H1 (cell line): Measurements from ENCODE around the gene CCDC198. TPM values are rescaled to one million over a fixed set of nuclear protein-coding genes. Genes with fewer than 3 reads are reported as not detected.

ENCODE experiments used
- CTCF ChIA-PET: fragments of 300-600 bp; sonication (Branson Sonifier 250); formaldehyde crosslinking; loops from one replicate; lab custom pipeline; 2021; ENCODE audit not compliant: partially characterized antibody; lab: Charles Lee
- POLR2A ChIA-PET: fragments of 300-600 bp; sonication (Branson Sonifier 250); formaldehyde crosslinking; loops from one replicate; lab custom pipeline; 2021; ENCODE audit warnings: inconsistent platforms; ENCODE audit not compliant: partially characterized antibody; lab: Charles Lee
- DNase-seq, 2 experiments: peaks; one replicate each; pipeline versions ENCODE4 v3.0.0 to v3.0.0-alpha.2; 2010 to 2022; ENCODE audit warnings: low spot score in 2 of 2, low read depth in 1 of 2, mixed read lengths in 1 of 2
- FAIRE-seq: peaks from 2 replicates; lab custom pipeline; 2011; peaks lifted over from hg19 to GRCh38; lab: Jason Lieb, UNC
- H2AFZ ChIP-seq: 2 replicates; pipeline ENCODE4 v1.8.1; 2012; ENCODE audit warnings: low read length, inconsistent platforms
- H2AK5ac ChIP-seq: 2 replicates; pipeline ENCODE4 v1.6.1; 2013; ENCODE audit warnings: low read depth, low read length
- H2BK120ac ChIP-seq: replicated peaks from 2 replicates; pipeline ENCODE3; 2013; ENCODE audit warnings: low read depth, low read length, inconsistent platforms
- H2BK12ac ChIP-seq: 2 replicates; pipeline ENCODE4 v1.6.1; 2013; ENCODE audit warnings: low read depth, low read length
- H2BK15ac ChIP-seq: 2 replicates; pipeline ENCODE4 v1.6.1; 2013; ENCODE audit warnings: low read length
- H2BK20ac ChIP-seq: 2 replicates; pipeline ENCODE4 v1.6.1; 2013; ENCODE audit warnings: low read length
- H2BK5ac ChIP-seq: 2 replicates; pipeline ENCODE4 v1.6.1; 2013; ENCODE audit warnings: low read depth, low read length
- H3K14ac ChIP-seq: 2 replicates; pipeline ENCODE4 v1.6.1; 2013; ENCODE audit warnings: inconsistent platforms; ENCODE audit not compliant: insufficient read length
- H3K18ac ChIP-seq: 2 replicates; pipeline ENCODE4 v1.6.1; 2013; ENCODE audit warnings: low read length; ENCODE audit errors: extremely low read depth
- H3K23ac ChIP-seq: 2 replicates; pipeline ENCODE4 v1.6.1; 2013; ENCODE audit warnings: inconsistent platforms; ENCODE audit not compliant: insufficient read length
- H3K23me2 ChIP-seq: 2 replicates; pipeline ENCODE4 v1.6.1; 2013; ENCODE audit warnings: low read depth, low read length
- H3K27ac ChIP-seq: 2 replicates; pipeline ENCODE4 v1.6.1; 2011; ENCODE audit warnings: low read depth, low read length, inconsistent platforms
- H3K27me3 ChIP-seq, 4 experiments: replicated peaks in 1 of 4; 1 replicate in 1 of 4; 2 replicates in 3 of 4; pipeline versions ENCODE4 v1.6.1 to v1.8.1; 2011 to 2013; ENCODE audit warnings: low read length in 3 of 4, mild to moderate bottlenecking in 3 of 4, inconsistent platforms in 2 of 4, mixed read lengths in 2 of 4, moderate library complexity in 1 of 4; ENCODE audit not compliant: control insufficient read depth in 3 of 4, insufficient read depth in 3 of 4; ENCODE audit errors: extremely low read depth in 1 of 4
- H3K36me3 ChIP-seq, 4 experiments: 2 replicates each; pipeline versions ENCODE4 v1.6.1 to v1.8.1; 2011 to 2013; ENCODE audit warnings: mild to moderate bottlenecking in 4 of 4, low read length in 3 of 4, moderate library complexity in 2 of 4, control low read depth in 1 of 4, inconsistent platforms in 1 of 4; ENCODE audit not compliant: insufficient read depth in 4 of 4, control insufficient read depth in 2 of 4
- H3K4ac ChIP-seq: replicated peaks from 2 replicates; pipeline ENCODE3; 2013; ENCODE audit warnings: low read length, low read depth, mixed read lengths, inconsistent platforms; ENCODE audit not compliant: insufficient read length
- H3K4me1 ChIP-seq, 4 experiments: replicated peaks in 1 of 4; 1 replicate in 1 of 4; 2 replicates in 3 of 4; pipeline versions ENCODE4 v1.6.1 to v1.8.1; 2011 to 2013; ENCODE audit warnings: low read length in 3 of 4, inconsistent platforms in 2 of 4, mixed read lengths in 1 of 4; ENCODE audit not compliant: insufficient read depth in 4 of 4, control insufficient read depth in 3 of 4
- H3K4me2 ChIP-seq, 2 experiments: 2 replicates each; pipeline versions ENCODE4 v1.6.1 to v1.8.1; 2011 to 2013; ENCODE audit warnings: low read depth in 2 of 2, low read length in 2 of 2, control low read depth in 1 of 2, inconsistent platforms in 1 of 2, mild to moderate bottlenecking in 1 of 2; ENCODE audit not compliant: insufficient read depth in 1 of 2
- H3K4me3 ChIP-seq, 4 experiments: fragments of 200-600, 300-600 bp in 1 of 4; sonication (generic), shearing (Covaris generic), sonication (Bioruptor Twin) in 1 of 4; 2 replicates each; pipeline versions ENCODE4 v1.5.1 to v1.8.1; 2011 to 2016; ENCODE audit warnings: low read length in 4 of 4, low read depth in 3 of 4, control low read depth in 2 of 4, inconsistent platforms in 2 of 4, mild to moderate bottlenecking in 2 of 4, mixed read lengths in 1 of 4, moderate library complexity in 1 of 4; ENCODE audit not compliant: insufficient read depth in 2 of 4; ENCODE audit errors: extremely low read depth in 1 of 4
- H3K56ac ChIP-seq: replicated peaks from 2 replicates; pipeline ENCODE3; 2013; ENCODE audit warnings: low read depth, mild to moderate bottlenecking, mixed read lengths, low read length, inconsistent platforms; ENCODE audit not compliant: insufficient read length
- H3K79me1 ChIP-seq: 2 replicates; pipeline ENCODE4 v1.6.1; 2013; ENCODE audit warnings: low read depth, low read length, control low read depth
- H3K79me2 ChIP-seq, 2 experiments: 2 replicates each; pipeline versions ENCODE4 v1.6.1 to v1.8.1; 2012 to 2013; ENCODE audit warnings: low read length in 2 of 2, mild to moderate bottlenecking in 2 of 2, inconsistent platforms in 1 of 2; ENCODE audit not compliant: insufficient read depth in 2 of 2, control insufficient read depth in 1 of 2
- H3K9ac ChIP-seq, 4 experiments: replicated peaks in 1 of 4; 1 replicate in 1 of 4; 2 replicates in 3 of 4; pipeline versions ENCODE4 v1.6.1 to v1.8.1; 2011 to 2013; ENCODE audit warnings: low read depth in 3 of 4, low read length in 3 of 4, control low read depth in 2 of 4, mild to moderate bottlenecking in 2 of 4, moderate library complexity in 2 of 4, inconsistent platforms in 1 of 4; ENCODE audit errors: extremely low read depth in 1 of 4
- H3K9me3 ChIP-seq, 2 experiments: 2 replicates each; pipeline versions ENCODE4 v1.6.1 to v1.8.1; 2012 to 2013; ENCODE audit warnings: mild to moderate bottlenecking in 2 of 2, moderate library complexity in 2 of 2, control low read depth in 1 of 2, inconsistent platforms in 1 of 2, low read depth in 1 of 2, low read length in 1 of 2, mixed read lengths in 1 of 2; ENCODE audit not compliant: insufficient read depth in 2 of 2
- H4K20me1 ChIP-seq, 2 experiments: replicated peaks in 1 of 2; 2 replicates each; pipeline versions ENCODE3 to v1.8.1; 2011 to 2013; ENCODE audit warnings: inconsistent platforms in 2 of 2, low read length in 2 of 2, mild to moderate bottlenecking in 1 of 2; ENCODE audit not compliant: insufficient read depth in 2 of 2, control insufficient read depth in 1 of 2
- H4K5ac ChIP-seq: 2 replicates; pipeline ENCODE4 v1.6.1; 2013; ENCODE audit warnings: low read length, low read depth, mixed read lengths, inconsistent platforms; ENCODE audit not compliant: insufficient read length
- H4K8ac ChIP-seq: 2 replicates; pipeline ENCODE4 v1.8.0; 2013; ENCODE audit warnings: mild to moderate bottlenecking, moderate library complexity, low read length, inconsistent platforms; ENCODE audit not compliant: insufficient read depth; ENCODE audit errors: extremely low read depth
- H4K91ac ChIP-seq: replicated peaks from 2 replicates; pipeline ENCODE3; 2013; ENCODE audit warnings: low read length, mixed read lengths, inconsistent platforms; ENCODE audit not compliant: insufficient read length
- E2F6 ChIP-seq: IDR thresholded peaks from 2 replicates; pipeline ENCODE4 v1.6.1; 2012; ENCODE audit warnings: inconsistent platforms
- EGR1 ChIP-seq: IDR thresholded peaks from 2 replicates; pipeline ENCODE4 v1.6.1; 2011; ENCODE audit warnings: low read depth, low read length, borderline replicate concordance
- RAD21 ChIP-seq, 2 experiments: IDR thresholded peaks in 1 of 2; conservative IDR thresholded peaks in 1 of 2; 2 replicates each; pipeline ENCODE4 v1.6.1; 2011; ENCODE audit warnings: low read depth in 2 of 2, low read length in 2 of 2, improper control_type of control experiment in 1 of 2, inconsistent platforms in 1 of 2, mild to moderate bottlenecking in 1 of 2, moderate library complexity in 1 of 2
- TAF1 ChIP-seq: IDR thresholded peaks from 2 replicates; pipeline ENCODE4 v1.6.1; 2011; ENCODE audit warnings: mild to moderate bottlenecking, low read depth, low read length
- YY1 ChIP-seq: IDR thresholded peaks from 2 replicates; pipeline ENCODE4 v1.6.1; 2011; ENCODE audit warnings: low read depth, mild to moderate bottlenecking, low read length
- WGBS, 2 experiments: shearing (Covaris generic) in 1 of 2; methylation state at CpG; one replicate each; pipeline versions ENCODE4 v1.1.6 to v1.1.7; 2013 to 2015; ENCODE audit warnings: low lambda C conversion rate in 2 of 2, mixed read lengths in 2 of 2, inconsistent platforms in 1 of 2, low coverage in 1 of 2, missing lambda C conversion rate in 1 of 2; ENCODE audit not compliant: insufficient replicate concordance in 2 of 2, insufficient coverage in 1 of 2, insufficient read length in 1 of 2; ENCODE audit errors: extremely low coverage in 1 of 2, missing lambda C conversion rate in 1 of 2; 5-methylcytosine and 5-hydroxymethylcytosine counted together
- polyA plus RNA-seq, 7 experiments: library from polyadenylated mRNA; depleted of rRNA in 3 of 7; stranded (reverse) in 5 of 7; unstranded in 2 of 7; fragments of >200 nt in 5 of 7; fragments of 200-250 nt in 2 of 7; gene quantifications; 1 replicate in 5 of 7; 2 replicates in 1 of 7; 4 replicates in 1 of 7; pipeline versions ENCODE4 v1.2.1 to v1.2.3, GENCODE V29; 2011 to 2013; ENCODE audit warnings: missing spikeins in 2 of 7, mixed read lengths in 2 of 7
- total RNA-seq: library from RNA; stranded (reverse); fragmentation: NEBNext Ultra II Directional; extraction: Animal tissue kit (Norgen Biotek cat#: 25700); gene quantifications from 2 replicates; pipeline ENCODE4 v1.2.1, GENCODE V29; 2021
- TF ChIP-seq, protein P1 (sequence below), 3 experiments: IDR thresholded peaks; 1 replicate in 2 of 3; 2 replicates in 1 of 3; pipeline versions ENCODE4 v1.5.1 to v1.6.1; 2011; ENCODE audit warnings: low read length in 3 of 3, mild to moderate bottlenecking in 3 of 3, inconsistent platforms in 2 of 3, low read depth in 1 of 3, moderate library complexity in 1 of 3; ENCODE audit not compliant: insufficient read depth in 1 of 3; ENCODE audit errors: control extremely low read depth in 1 of 3

The CCDC198 gene
- total and polyA plus RNA-seq, 2 of the 8 experiments (the other 6 are each of a cell fraction or from before 2014, with no cell fraction given), result not detected

GRCh38 chr14:57486767-57487379 is 6.8 kb downstream of the CCDC198 start:
- H4K20me1 ChIP-seq, result no peaks in the 10 kb centered on the region
- 67% methylated on average over 3 of the region's 3 CpGs; no CpG with 5 or more reads in 1 of the 2 experiments for WGBS, 2 experiments
- no peaks in the 10 kb centered on the region for H3K23me2 ChIP-seq
- DNase-seq (no peak), FAIRE-seq (peak; percentile 92)
- TF ChIP-seq TAF1 (no peak), YY1 (no peak), E2F6 (no peak), RAD21 (IDR thresholded peaks at IDR 0.05 in 1 of 2, conservative IDR thresholded peaks at IDR 0.05 in 1 of 2; ENCODE audit: low read depth in 2 of 2, low read length in 2 of 2) (peak; percentile 78 to 84), EGR1 (no peak)
- TF ChIP-seq, protein P1, sequence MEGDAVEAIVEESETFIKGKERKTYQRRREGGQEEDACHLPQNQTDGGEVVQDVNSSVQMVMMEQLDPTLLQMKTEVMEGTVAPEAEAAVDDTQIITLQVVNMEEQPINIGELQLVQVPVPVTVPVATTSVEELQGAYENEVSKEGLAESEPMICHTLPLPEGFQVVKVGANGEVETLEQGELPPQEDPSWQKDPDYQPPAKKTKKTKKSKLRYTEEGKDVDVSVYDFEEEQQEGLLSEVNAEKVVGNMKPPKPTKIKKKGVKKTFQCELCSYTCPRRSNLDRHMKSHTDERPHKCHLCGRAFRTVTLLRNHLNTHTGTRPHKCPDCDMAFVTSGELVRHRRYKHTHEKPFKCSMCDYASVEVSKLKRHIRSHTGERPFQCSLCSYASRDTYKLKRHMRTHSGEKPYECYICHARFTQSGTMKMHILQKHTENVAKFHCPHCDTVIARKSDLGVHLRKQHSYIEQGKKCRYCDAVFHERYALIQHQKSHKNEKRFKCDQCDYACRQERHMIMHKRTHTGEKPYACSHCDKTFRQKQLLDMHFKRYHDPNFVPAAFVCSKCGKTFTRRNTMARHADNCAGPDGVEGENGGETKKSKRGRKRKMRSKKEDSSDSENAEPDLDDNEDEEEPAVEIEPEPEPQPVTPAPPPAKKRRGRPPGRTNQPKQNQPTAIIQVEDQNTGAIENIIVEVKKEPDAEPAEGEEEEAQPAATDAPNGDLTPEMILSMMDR (IDR thresholded peaks at IDR 0.05; ENCODE audit: control extremely low read depth in 1 of 3, insufficient read depth in 1 of 3, low read depth in 1 of 3, low read length in 3 of 3), result peak in 2 of 3 experiments; percentile 62 to 76; a peak in 3 of 4 replicates
- H3K4me3 ChIP-seq, result no peak overlapping the region
- H2BK5ac ChIP-seq, result no peak overlapping the region
- H4K91ac ChIP-seq, result no peak overlapping the region
- no peak overlapping the region for H2BK120ac ChIP-seq
- H3K4me1 ChIP-seq, result no peaks in the 10 kb centered on the region
- no peak overlapping the region for H4K5ac ChIP-seq
- no peak overlapping the region for H3K4me2 ChIP-seq
- no peak overlapping the region for H4K8ac ChIP-seq
- H3K23ac ChIP-seq, result no peak overlapping the region
- H3K27ac ChIP-seq, result no peak overlapping the region
- no peaks in the 10 kb centered on the region; a peak in 1 of 7 replicates for H3K27me3 ChIP-seq
- H3K9me3 ChIP-seq, result no peaks in the 10 kb centered on the region
- no peaks in the 10 kb centered on the region for H3K36me3 ChIP-seq
- no peak overlapping the region for H3K18ac ChIP-seq
- no peak overlapping the region for H3K4ac ChIP-seq
- H3K56ac ChIP-seq, result no peak overlapping the region
- POLR2A ChIA-PET, result no interaction called here
- no peak overlapping the region for H2BK15ac ChIP-seq
- CTCF ChIA-PET, result interaction anchor here (0.8 to 1.5 kb wide), 13 partner anchors 9 to 590 kb away, joined by 3 to 6 read pairs (median 4); no protein-coding TSS in a partner anchor
- H2BK12ac ChIP-seq, result no peak overlapping the region
- H3K9ac ChIP-seq, result no peak overlapping the region
- no peak overlapping the region for H2AK5ac ChIP-seq
- no peaks in the 10 kb centered on the region for H3K79me2 ChIP-seq
- H2AFZ ChIP-seq, result no peak overlapping the region
- H3K14ac ChIP-seq, result no peak overlapping the region
- no peak overlapping the region for H2BK20ac ChIP-seq
- no peaks in the 10 kb centered on the region for H3K79me1 ChIP-seq
